HG03439 (cell line): Measurements from ENCODE around the gene PRR20G.

Experiments used
- ATAC-seq: cut with Tn5 transposase; IDR thresholded peaks from one replicate; pipeline ENCODE4 v1.9.1; 2021; ENCODE audit warnings: mild to moderate bottlenecking, moderate library complexity; ENCODE audit not compliant: unreplicated experiment

The PRR20G gene

DNA sequence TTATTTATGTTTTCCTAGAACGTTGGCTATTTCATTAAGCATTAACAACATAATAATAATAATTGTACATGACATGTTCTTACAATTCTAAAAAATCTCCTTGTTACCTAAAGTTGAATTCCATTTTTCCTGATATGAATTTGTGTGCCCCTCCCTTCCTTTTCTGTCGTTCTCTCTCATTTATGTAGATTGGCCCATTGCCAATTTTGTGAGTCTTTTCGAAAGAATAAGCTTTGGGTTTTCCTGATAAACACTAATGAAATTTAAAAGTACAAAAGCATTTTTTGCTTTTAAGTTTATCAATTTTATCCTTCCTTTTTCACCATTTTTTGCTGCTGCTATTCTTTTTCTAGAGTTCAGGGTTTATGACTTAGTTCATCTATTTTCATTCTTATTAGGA, 50.0 kb downstream of the PRR20G start:
- no peak for ATAC-seq

DNA sequence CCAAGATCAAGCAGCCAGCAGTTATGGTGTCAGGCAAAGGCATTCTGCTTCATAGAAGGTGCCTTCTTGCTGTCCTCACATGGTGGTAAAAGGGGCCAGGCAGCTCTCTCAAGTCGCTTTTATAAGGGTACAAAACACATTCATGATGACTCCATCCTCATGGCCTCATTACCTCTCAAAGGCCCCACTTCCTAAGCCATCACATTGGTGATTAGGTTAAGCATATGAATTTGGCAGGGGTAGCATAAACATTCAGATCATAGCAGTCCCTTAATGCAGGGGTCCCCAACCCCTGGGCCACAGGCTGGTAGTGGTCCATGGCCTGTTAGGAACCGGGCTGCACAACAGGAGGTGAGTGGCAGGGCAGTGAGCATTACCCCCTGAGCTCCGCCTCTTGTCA, 52.1 kb downstream of the PRR20G start:
- ATAC-seq = no peak

DNA sequence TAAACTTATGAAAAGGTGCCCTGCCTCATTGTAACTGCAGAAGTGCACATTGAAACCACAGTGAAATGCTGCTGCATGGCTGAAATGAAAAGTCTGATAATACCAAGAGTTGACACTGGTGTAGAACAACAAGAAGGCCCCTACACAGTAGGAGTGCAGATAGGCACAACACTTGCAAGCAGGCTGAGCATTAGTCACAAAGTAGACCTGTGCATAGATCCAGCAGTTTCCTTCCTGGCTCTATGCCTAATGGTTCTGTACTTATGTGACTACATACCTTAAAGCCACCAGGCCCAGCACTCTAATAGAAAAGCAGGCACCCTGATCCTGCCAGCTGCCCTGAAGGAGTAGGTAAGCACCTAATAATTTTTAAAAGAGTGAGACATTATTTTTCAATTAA, 53.1 kb downstream of the PRR20G start:
- ATAC-seq = no peak
